H9 (cell line): Measurements from ENCODE around the gene SLC12A6. TPM values are rescaled to one million over a fixed set of nuclear protein-coding genes. Genes with fewer than 3 reads are reported as not detected.

Source experiments
- DNase-seq: peaks from one replicate; pipeline ENCODE4 v3.0.0-alpha.2; 2017
- H2AFZ ChIP-seq: one replicate; pipeline ENCODE4 v1.6.1; 2013; ENCODE audit warnings: mild to moderate bottlenecking, low read length, control low read depth, moderate library complexity
- H2AK5ac ChIP-seq: 2 replicates; pipeline ENCODE4 v1.6.1; 2013; ENCODE audit warnings: low read length, control low read depth, mixed read lengths; ENCODE audit not compliant: insufficient read length
- H2BK120ac ChIP-seq: one replicate; pipeline ENCODE4 v1.6.1; 2013; ENCODE audit warnings: low read depth, mild to moderate bottlenecking, low read length, control low read depth, inconsistent platforms; ENCODE audit not compliant: poor library complexity, severe bottlenecking
- H2BK12ac ChIP-seq: 2 replicates; pipeline ENCODE4 v1.6.1; 2013; ENCODE audit warnings: low read length, control low read depth, mixed read lengths, low read depth; ENCODE audit not compliant: insufficient read length
- H2BK15ac ChIP-seq: 2 replicates; pipeline ENCODE4 v1.6.1; 2013; ENCODE audit warnings: low read depth, low read length, control low read depth
- H2BK20ac ChIP-seq: one replicate; pipeline ENCODE4 v1.6.1; 2013; ENCODE audit warnings: low read depth, mild to moderate bottlenecking, low read length, control low read depth, inconsistent platforms; ENCODE audit not compliant: poor library complexity, severe bottlenecking
- H2BK5ac ChIP-seq: 2 replicates; pipeline ENCODE4 v1.6.1; 2013; ENCODE audit warnings: low read length, control low read depth, mixed read lengths; ENCODE audit not compliant: insufficient read length
- H3K14ac ChIP-seq: 2 replicates; pipeline ENCODE4 v1.6.1; 2013; ENCODE audit warnings: low read length, control low read depth; ENCODE audit not compliant: insufficient read depth
- H3K18ac ChIP-seq: 2 replicates; pipeline ENCODE4 v1.6.1; 2013; ENCODE audit warnings: low read depth, mild to moderate bottlenecking, mixed read lengths, low read length, control low read depth; ENCODE audit not compliant: insufficient read length
- H3K23ac ChIP-seq: 2 replicates; pipeline ENCODE4 v1.6.1; 2013; ENCODE audit warnings: low read length, control low read depth, mixed read lengths, low read depth; ENCODE audit not compliant: insufficient read length
- H3K23me2 ChIP-seq: 2 replicates; pipeline ENCODE4 v1.6.1; 2013; ENCODE audit warnings: low read depth, mild to moderate bottlenecking, mixed read lengths, low read length, control low read depth; ENCODE audit not compliant: insufficient read length, poor library complexity, severe bottlenecking
- H3K27ac ChIP-seq: 2 replicates; pipeline ENCODE4 v1.5.1; 2013; ENCODE audit warnings: low read length, control low read depth, mixed read lengths, low read depth; ENCODE audit not compliant: insufficient read length
- H3K27me3 ChIP-seq: 2 replicates; pipeline ENCODE4 v1.6.1; 2013; ENCODE audit warnings: low read length, control low read depth, inconsistent platforms; ENCODE audit not compliant: insufficient read depth
- H3K4ac ChIP-seq: 2 replicates; pipeline ENCODE4 v1.6.1; 2013; ENCODE audit warnings: low read depth, mild to moderate bottlenecking, control low read depth, inconsistent platforms, low read length, moderate library complexity
- H3K4me1 ChIP-seq: 2 replicates; pipeline ENCODE4 v1.6.1; 2013; ENCODE audit warnings: low read length, control low read depth, inconsistent platforms; ENCODE audit not compliant: insufficient read depth
- H3K4me2 ChIP-seq: 2 replicates; pipeline ENCODE4 v1.6.1; 2013; ENCODE audit warnings: low read length, control low read depth, mixed read lengths; ENCODE audit not compliant: insufficient read length, insufficient read depth
- H3K56ac ChIP-seq: 2 replicates; pipeline ENCODE4 v1.6.1; 2013; ENCODE audit warnings: low read depth, mild to moderate bottlenecking, mixed read lengths, low read length, control low read depth; ENCODE audit not compliant: insufficient read length
- H3K79me1 ChIP-seq: 2 replicates; pipeline ENCODE4 v1.6.1; 2013; ENCODE audit warnings: low read depth, mild to moderate bottlenecking, moderate library complexity, low read length, control low read depth, inconsistent platforms; ENCODE audit not compliant: insufficient read depth, poor library complexity, severe bottlenecking
- H3K79me2 ChIP-seq: 2 replicates; pipeline ENCODE4 v1.6.1; 2013; ENCODE audit warnings: low read length, control low read depth, inconsistent platforms; ENCODE audit not compliant: insufficient read depth
- H3K9ac ChIP-seq: 2 replicates; pipeline ENCODE4 v1.6.1; 2013; ENCODE audit warnings: low read length, control low read depth, mixed read lengths; ENCODE audit not compliant: insufficient read length; ENCODE audit errors: extremely low read depth
- H3K9me3 ChIP-seq: one replicate; pipeline ENCODE4 v1.6.1; 2013; ENCODE audit warnings: low read depth, low read length, inconsistent platforms; ENCODE audit not compliant: control insufficient read depth
- H3T11ph ChIP-seq: one replicate; pipeline ENCODE4 v1.6.1; 2013; ENCODE audit warnings: mild to moderate bottlenecking, low read length, control low read depth, inconsistent platforms
- H4K20me1 ChIP-seq: one replicate; pipeline ENCODE4 v1.6.1; 2013; ENCODE audit not compliant: control insufficient read depth, insufficient read length, insufficient read depth
- H4K5ac ChIP-seq: 2 replicates; pipeline ENCODE4 v1.6.1; 2013; ENCODE audit warnings: low read depth, mild to moderate bottlenecking, mixed read lengths, low read length, control low read depth; ENCODE audit not compliant: insufficient read length
- H4K8ac ChIP-seq: replicated peaks from 2 replicates; pipeline ENCODE4 v1.6.1; 2013; ENCODE audit warnings: low read length, control low read depth, mixed read lengths, low read depth; ENCODE audit not compliant: insufficient read length
- H4K91ac ChIP-seq: 2 replicates; pipeline ENCODE4 v1.6.1; 2013; ENCODE audit warnings: low read depth, mild to moderate bottlenecking, moderate library complexity, mixed read lengths, low read length, control low read depth; ENCODE audit not compliant: insufficient read length
- H3K27ac Mint-ChIP-seq, 3 experiments: 2 replicates in 2 of 3; 3 replicates in 1 of 3; pipeline ENCODE4 v1.8.0; 2020 to 2021; ENCODE audit warnings: mixed read lengths in 3 of 3, mild to moderate bottlenecking in 1 of 3, moderate library complexity in 1 of 3
- H3K27me3 Mint-ChIP-seq: 2 replicates; pipeline ENCODE4 v1.8.0; 2021; ENCODE audit warnings: low read depth, mild to moderate bottlenecking, moderate library complexity, mixed read lengths
- H3K36me3 Mint-ChIP-seq, 3 experiments: 2 replicates in 2 of 3; 3 replicates in 1 of 3; pipeline ENCODE4 v1.8.0; 2020 to 2021; ENCODE audit warnings: low read depth in 3 of 3, mixed read lengths in 3 of 3; ENCODE audit not compliant: insufficient read depth in 1 of 3
- H3K4me1 Mint-ChIP-seq, 2 experiments: 2 replicates each; pipeline ENCODE4 v1.8.0; 2020; ENCODE audit warnings: mixed read lengths in 2 of 2
- H3K4me3 Mint-ChIP-seq, 2 experiments: 2 replicates in 1 of 2; 3 replicates in 1 of 2; pipeline ENCODE4 v1.8.0; 2020 to 2021; ENCODE audit warnings: mild to moderate bottlenecking in 2 of 2, mixed read lengths in 2 of 2, moderate library complexity in 1 of 2
- H3K9me3 Mint-ChIP-seq, 2 experiments: 2 replicates in 1 of 2; 3 replicates in 1 of 2; pipeline ENCODE4 v1.8.0; 2020; ENCODE audit warnings: mild to moderate bottlenecking in 2 of 2, mixed read lengths in 2 of 2, moderate library complexity in 1 of 2
- WGBS: extraction: QIAGEN DNeasy Blood & Tissue Kit; methylation state at CpG from one replicate; pipeline ENCODE4 v1.1.7; 2013; ENCODE audit warnings: missing lambda C conversion rate, low lambda C conversion rate, mixed read lengths; ENCODE audit not compliant: insufficient read length; ENCODE audit errors: extremely low coverage; 5-methylcytosine and 5-hydroxymethylcytosine counted together
- total RNA-seq: library from RNA; stranded (reverse); gene quantifications from 2 replicates; pipeline ENCODE4 v1.2.1, GENCODE V29; 2021
- TF ChIP-seq, protein P1 (sequence below): fragments of 200-600 bp; sonication (generic); conservative IDR thresholded peaks from 3 replicates; pipeline ENCODE4 v1.8.0; 2021; ENCODE audit warnings: antibody characterized with exemption, mild to moderate bottlenecking

Gene SLC12A6
- total RNA-seq, 1 experiment from 2014 or later: 11.1 TPM

DNA sequence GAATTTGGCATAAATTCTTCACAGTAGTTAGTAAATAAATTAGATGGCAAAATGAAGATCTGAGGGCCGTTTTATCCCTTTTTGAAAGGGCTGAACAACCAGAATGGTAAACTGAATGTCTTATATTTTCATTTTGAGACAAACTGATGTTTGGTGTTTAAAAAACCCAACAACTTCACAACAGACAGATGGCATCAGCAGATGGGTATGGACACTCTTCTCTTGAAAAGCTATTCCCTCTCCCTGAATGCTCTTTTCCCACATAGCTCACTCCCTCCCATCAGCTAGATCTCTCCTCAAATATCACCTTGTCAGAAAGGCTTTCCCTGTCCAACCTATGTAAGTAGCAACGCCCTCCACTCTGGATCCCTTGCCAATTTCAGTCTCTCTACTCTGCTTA is 79.4 kb downstream of the SLC12A6 start:
- Histone ChIP-seq H3K4me1 (no peaks in the 10 kb centered on the region), H2BK5ac (no peak overlapping the region), H2AFZ (no peak overlapping the region), H3K27ac (no peak overlapping the region), H4K91ac (no peak overlapping the region), H3T11ph (no peak overlapping the region), H3K18ac (no peak overlapping the region), H4K8ac (no peak overlapping the region), H3K27me3 (no peaks in the 10 kb centered on the region), H3K79me2 (no peaks in the 10 kb centered on the region), H2BK120ac (no peak overlapping the region), H2BK15ac (no peak overlapping the region), H3K23ac (no peak overlapping the region), H2AK5ac (no peak overlapping the region), H2BK12ac (no peak overlapping the region), H3K23me2 (no peaks in the 10 kb centered on the region), H4K5ac (no peak overlapping the region), H3K4ac (no peak overlapping the region), H3K4me2 (no peak overlapping the region), H3K56ac (no peak overlapping the region), H2BK20ac (no peak overlapping the region), H3K9me3 (no peaks in the 10 kb centered on the region), H3K79me1 (no peaks in the 10 kb centered on the region), H4K20me1 (no peaks in the 10 kb centered on the region), H3K14ac (no peak overlapping the region), H3K9ac (no peak overlapping the region)
- no peak overlapping the region for H3K4me3 Mint-ChIP-seq
- TF ChIP-seq, protein P1, sequence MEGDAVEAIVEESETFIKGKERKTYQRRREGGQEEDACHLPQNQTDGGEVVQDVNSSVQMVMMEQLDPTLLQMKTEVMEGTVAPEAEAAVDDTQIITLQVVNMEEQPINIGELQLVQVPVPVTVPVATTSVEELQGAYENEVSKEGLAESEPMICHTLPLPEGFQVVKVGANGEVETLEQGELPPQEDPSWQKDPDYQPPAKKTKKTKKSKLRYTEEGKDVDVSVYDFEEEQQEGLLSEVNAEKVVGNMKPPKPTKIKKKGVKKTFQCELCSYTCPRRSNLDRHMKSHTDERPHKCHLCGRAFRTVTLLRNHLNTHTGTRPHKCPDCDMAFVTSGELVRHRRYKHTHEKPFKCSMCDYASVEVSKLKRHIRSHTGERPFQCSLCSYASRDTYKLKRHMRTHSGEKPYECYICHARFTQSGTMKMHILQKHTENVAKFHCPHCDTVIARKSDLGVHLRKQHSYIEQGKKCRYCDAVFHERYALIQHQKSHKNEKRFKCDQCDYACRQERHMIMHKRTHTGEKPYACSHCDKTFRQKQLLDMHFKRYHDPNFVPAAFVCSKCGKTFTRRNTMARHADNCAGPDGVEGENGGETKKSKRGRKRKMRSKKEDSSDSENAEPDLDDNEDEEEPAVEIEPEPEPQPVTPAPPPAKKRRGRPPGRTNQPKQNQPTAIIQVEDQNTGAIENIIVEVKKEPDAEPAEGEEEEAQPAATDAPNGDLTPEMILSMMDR: no peak
- H3K27ac Mint-ChIP-seq: peak overlapping the region in 1 of 3 experiments; percentile 44; a peak in 3 of 7 replicates
- no peak for DNase-seq
- H3K27me3 Mint-ChIP-seq: no peaks in the 10 kb centered on the region
- H3K9me3 Mint-ChIP-seq: no peaks in the 10 kb centered on the region
- no peaks in the 10 kb centered on the region for H3K4me1 Mint-ChIP-seq
- H3K36me3 Mint-ChIP-seq: peaks cover 0 to 5% (median 4%) of the 10 kb centered on the region in 3 experiments; a peak in 3 of 7 replicates
- WGBS: no CpG with 5 or more reads among the region's 2 CpGs
